HuH-7.5 (cell line): ENCODE results near the gene MAGED4B.
"Not testable (repeated sequence)": the region's sequence is repeated elsewhere in the genome, so short reads cannot be mapped to it uniquely, and the experiment has no call there.

ENCODE experiments used
- DNase-seq: peaks from one replicate; pipeline ENCODE4 v3.0.0; 2011; ENCODE audit warnings: low spot score

MAGED4B gene, protein sequence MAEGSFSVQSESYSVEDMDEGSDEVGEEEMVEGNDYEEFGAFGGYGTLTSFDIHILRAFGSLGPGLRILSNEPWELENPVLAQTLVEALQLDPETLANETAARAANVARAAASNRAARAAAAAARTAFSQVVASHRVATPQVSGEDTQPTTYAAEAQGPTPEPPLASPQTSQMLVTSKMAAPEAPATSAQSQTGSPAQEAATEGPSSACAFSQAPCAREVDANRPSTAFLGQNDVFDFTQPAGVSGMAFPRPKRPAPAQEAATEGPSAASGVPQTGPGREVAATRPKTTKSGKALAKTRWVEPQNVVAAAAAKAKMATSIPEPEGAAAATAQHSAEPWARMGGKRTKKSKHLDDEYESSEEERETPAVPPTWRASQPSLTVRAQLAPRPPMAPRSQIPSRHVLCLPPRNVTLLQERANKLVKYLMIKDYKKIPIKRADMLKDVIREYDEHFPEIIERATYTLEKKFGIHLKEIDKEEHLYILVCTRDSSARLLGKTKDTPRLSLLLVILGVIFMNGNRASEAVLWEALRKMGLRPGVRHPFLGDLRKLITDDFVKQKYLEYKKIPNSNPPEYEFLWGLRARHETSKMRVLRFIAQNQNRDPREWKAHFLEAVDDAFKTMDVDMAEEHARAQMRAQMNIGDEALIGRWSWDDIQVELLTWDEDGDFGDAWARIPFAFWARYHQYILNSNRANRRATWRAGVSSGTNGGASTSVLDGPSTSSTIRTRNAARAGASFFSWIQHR

DNA sequence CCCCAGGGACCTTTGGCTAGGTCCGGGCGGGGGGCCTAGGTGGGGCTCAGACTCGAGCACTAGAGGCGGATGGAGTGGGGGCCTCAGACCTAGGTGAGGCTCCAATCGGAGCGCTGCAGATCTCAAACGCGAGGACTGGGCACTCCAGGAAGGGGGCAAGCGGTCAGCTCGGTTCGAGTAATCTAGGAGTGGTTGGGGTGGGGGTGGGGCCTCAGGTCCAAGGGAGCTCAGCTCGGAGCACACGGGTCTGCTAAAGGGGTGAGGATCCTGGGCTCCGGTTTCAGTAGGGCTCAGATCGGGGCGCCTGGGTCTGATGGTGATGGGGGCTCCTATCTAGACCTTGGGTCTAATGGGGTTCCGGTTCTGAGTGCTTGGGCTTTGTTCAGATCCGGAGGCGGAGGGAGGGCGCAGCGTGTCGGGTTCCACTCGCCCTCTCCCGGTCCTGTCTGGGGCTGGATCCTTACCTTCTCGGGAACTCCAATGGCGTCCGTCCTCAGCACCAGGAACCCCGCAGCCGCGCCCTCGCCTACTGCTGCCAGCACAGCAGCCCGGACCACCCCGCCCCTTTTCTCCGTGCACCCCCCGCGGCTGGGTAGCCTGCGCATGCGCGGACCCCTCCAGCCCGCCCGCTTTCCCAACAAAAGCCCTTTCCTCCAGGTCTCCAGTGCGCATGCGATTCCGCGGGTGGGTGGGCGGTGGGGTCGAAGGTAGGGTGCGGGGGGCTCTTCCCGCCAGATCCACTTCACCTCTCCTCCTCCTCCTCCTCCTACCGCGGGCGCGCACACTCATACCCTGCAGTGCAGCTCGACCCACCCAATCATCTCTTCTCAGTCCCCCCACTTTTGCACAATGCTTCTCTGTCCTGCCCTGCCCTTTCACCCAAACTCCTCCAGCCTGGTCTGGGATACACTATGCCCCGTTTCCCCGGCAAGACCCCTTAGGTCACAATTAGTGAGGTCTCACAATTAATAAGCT is at the start of gene MAGED4B:
TSS of gene MAGED4B (minus strand) at position 518 of the 975 bp plus-strand sequence. CDS start 1,011 bp downstream, outside the sequence.
- not testable (repeated sequence) for DNase-seq

DNA sequence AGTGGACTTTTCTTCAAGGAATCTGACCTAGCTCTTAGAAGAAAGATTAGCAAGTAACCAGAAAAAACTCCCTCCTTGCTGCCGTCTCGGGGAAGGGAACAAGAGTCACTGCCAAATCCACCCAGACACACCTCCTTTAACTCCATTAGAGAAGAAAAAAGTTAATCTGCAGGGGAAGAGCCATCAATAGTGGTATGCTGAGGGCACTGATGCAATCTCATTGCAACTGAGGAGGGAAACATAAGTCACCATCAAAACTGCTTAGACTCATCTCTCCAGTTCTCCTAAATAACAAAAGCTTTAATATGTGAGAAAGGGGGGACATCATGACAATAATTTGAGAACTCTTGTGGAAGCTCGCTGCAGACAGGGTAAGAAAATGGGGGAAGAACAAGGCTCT is 49.3 kb upstream of the MAGED4B start:
- no peak for DNase-seq

DNA sequence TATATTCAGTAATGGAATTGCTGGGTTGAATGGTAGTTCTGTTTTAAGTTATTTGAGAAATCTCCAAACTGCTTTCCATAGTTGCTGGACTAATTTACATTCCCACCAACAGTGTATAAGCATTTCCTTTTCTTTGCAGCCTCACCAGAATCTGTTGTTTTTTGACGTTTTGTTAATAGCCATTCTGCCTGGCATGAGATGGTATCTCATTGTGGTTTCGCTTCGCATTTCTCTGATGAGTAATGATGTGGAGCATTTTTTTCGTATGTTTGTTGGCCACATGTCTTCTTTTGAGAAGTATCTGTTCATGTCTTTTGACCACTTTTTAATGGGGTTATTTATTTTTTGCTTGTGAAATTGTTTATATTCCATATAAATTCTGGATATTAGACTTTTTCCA is 13.6 kb upstream of the MAGED4B start:
- no peak for DNase-seq

DNA sequence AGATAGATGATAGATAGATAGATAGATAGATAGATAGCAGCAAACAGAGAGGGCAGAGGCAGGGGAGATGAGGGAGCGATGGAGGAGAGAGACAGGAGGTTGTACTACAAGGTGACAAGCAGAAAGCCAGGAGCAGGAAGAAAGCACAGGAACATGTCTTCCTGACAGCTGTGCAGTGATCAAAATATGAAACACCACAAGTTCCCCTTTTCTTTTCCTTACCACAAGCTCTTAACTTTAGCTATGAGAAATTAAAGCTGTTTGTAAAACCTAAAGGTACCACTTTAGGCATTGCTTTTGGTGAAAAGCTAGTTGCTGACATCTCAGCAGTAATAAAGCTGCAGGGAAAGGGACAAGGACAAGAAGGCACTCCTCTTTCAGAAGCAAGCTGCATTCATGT is 9.1 kb upstream of the MAGED4B start:
- no peak for DNase-seq

DNA sequence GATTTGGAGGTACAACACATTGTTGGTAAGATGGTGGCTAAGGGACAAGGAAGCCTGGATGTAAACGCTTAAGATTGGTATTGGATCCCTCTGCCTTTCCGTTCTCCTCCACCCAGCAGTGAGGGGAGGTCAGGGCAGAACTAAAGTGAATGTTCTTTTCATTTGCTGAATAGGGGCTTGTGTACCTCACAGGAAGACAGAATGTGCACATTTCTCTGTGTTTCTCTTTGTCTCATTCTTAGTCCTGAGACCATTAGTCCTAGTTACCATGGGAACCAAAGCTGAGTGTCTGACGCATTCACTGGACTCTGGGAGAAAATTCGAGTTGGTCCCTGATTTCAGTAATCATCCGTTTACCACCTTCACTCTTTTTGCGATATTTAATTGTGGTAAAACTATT is 26.7 kb downstream of the MAGED4B start:
- not testable (repeated sequence) for DNase-seq

DNA sequence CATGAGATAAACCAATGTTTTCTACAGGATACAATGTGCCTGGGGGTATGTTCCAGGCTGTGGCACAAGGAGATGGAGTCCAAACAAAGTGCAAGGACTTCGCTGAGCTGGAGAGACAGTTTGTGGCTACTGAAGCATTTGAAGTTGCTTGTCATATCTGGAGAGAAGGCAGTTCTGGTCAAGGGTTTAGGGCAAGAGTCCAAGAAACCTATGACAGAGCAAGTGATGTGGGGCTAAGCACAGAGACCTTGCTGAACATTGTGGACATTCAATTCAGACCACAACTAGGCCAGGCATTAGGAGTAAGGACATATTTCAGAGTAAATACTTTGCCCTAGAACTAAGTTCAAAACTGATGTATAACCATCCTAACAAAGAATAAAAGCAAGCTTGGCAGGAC is 34.8 kb downstream of the MAGED4B start:
- no peak for DNase-seq

DNA sequence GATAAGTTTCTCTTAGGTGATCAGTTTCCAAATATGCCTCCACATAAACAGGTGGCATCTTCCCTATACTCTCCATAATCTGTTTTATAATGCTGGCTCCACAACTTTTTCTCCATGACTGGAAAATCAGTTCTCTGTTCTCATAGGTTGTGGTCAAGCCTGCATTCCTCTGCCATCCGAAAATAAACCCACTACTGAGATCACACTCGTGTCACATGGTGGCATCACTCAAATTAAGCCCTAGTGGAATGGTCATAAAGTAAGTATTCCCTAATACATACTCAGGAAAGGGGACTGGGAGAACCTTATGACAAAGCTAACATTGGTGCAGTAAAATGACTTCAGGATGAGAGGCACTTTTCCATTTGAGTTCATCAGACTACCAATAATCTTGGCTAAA is 37.6 kb downstream of the MAGED4B start:
- no peak for DNase-seq

DNA sequence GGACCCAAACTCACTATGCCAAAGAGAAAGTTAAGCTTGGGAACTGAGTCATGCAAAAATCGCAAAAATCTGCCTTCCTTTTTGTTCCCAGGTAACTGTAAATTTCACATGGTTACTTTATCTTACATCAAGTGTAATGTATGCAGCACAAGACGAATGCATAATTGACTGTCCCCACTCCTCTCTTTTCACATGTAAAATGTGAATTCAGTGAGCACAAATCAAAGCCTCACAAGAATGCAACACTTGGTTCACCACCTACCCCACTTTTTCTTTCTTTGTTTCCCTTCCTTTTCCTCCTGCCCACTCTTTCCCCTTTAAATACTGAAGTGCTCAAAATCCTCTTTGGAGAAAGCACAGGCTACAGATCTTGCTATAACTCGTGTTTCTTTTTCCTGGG is 53.2 kb downstream of the MAGED4B start:
- DNase-seq, result no peak
